GM19452 (cell line): Measurements from ENCODE around the gene PAK4.

Experiments used
- ATAC-seq: cut with Tn5 transposase; IDR thresholded peaks from one replicate; pipeline ENCODE4 v1.9.1; 2021; ENCODE audit not compliant: unreplicated experiment

The PAK4 gene

DNA sequence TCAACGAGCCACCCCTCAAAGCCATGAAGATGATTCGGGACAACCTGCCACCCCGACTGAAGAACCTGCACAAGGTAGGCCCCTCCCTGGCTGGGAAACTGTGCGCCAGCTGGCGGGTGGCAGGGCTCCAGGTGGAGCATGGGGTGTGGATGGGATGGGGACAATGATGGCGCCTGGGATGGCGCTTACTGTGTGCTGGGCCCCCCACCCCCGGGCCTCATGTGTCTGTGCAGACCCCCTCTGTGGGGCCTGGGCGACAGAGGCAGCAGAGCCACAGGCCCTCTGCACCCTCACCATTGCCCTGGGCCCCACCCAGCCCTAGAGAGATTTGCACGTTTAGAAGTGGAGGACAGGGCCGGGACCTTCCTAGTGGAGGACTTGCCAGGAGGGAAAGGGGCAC lies 52.1 kb downstream of the PAK4 start:
- ATAC-seq, result no peak

DNA sequence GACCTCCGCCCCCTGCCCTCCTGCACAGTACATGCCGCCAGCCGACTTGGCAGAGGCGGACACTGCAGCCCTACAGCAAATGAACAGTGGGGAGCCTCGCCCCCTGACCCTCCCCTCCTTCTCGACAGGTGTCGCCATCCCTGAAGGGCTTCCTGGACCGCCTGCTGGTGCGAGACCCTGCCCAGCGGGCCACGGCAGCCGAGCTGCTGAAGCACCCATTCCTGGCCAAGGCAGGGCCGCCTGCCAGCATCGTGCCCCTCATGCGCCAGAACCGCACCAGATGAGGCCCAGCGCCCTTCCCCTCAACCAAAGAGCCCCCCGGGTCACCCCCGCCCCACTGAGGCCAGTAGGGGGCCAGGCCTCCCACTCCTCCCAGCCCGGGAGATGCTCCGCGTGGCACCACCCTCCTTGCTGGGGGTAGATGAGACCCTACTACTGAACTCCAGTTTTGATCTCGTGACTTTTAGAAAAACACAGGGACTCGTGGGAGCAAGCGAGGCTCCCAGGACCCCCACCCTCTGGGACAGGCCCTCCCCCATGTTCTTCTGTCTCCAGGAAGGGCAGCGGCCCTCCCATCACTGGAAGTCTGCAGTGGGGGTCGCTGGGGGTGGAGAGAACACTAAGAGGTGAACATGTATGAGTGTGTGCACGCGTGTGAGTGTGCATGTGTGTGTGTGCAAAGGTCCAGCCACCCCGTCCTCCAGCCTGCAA lies 52.9 kb downstream of the PAK4 start:
- ATAC-seq, result no peak

DNA sequence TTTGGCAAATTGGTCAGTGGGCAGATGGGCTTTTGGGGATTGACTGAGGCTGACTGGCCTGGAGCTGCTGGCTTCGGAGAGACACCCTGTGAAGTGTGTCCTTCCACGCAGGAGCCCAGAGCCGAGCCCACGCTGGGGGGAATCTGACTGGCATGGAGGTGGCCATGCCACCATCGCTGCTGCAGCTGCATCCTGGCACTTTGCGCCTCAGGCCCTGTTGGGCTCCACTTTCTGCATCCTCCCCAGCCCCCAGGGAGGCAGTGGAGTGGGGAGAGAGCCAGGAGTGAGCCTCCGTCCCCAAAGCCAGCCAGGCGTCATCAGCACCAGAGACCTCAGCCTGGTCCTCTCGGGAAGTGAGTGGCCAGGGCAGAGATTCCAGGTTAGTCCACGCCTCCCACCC lies 54.2 kb downstream of the PAK4 start:
- ATAC-seq, result no peak

DNA sequence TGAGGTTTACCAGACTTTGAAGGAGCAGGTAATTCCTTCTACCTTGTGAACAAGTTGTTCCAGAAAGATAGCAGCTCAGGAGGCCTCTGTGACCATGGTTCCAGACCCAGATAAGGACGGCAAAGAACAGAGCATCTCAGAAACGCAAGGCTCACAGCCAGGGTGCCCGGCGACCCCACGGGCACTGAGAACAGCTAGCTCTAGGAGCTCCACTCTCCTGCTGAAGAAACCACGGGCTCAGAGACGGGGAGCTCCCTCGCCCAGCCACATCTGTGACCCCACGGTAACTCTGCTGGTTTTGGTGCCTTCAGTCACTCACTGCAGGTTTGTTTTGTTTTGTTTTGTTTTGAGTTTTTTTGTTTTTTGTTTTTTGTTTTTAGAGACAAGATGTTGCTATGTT lies 55.2 kb downstream of the PAK4 start:
- no peak for ATAC-seq

DNA sequence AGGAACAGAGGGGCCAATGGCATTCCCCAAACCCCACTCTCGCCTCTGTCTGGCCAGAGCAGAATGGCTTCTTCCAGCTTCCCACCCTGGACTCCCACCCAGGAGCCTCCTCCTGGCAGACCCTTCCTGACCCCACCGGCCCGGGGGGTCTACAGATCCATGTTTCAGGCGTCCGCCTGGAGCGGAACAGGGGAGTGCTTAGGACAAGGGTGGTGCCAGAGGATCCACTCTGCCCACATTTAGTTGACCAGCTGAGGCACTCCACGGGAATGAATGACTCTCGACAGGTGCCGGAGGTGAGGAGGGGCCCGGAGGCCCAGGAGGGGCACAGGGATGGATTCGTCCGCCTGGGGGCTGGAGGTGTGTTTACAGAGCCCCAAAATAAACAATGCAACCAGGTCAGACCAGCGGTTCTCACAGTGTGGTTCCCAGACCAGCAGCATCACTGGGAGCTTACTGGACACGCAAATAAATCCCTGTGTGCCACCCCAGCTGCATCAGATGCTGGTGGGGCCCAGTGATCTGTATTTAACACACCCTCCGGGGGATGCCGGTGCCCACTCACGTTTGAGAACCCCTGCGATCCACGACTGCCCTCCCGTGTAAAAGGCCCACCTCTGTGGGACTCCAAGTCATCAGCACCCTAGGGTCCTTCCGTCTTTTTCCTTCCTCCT lies 56.1 kb downstream of the PAK4 start:
- no peak for ATAC-seq

DNA sequence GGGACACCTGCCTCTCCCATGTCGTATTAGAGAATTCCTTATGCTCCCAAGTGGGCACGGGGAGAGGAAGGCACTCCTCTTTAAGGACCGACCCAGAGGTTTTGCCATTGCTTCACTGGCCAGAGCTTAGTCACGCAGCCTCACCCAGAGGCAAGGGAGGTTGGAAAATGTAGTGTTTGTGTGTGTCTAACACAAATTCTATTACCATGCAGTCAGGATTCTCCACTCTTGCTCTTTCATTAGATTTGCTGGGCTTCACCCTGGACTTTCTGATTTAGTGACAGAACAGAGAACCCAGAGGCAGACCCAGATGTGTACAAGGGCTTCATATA lies 56.6 kb downstream of the PAK4 start:
- no peak for ATAC-seq

DNA sequence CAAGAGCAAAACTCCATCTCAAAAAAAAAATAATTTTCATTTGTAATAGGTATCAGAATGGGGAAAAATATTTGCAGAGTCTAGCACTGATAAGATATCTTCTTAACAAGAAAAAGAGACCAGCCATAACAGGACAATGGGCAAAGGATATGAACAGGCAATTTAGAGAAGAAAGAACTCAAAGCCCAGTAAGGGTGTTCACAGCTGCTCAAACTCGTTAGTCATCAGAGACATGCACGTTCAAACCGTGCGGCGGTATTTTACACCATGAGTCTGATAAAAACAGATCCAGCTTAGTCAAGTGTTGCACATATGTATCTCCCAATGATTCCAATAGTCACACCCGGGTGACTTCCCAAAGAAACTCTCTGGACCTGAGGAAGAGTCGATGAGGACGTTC lies 57.5 kb downstream of the PAK4 start:
- no peak for ATAC-seq

DNA sequence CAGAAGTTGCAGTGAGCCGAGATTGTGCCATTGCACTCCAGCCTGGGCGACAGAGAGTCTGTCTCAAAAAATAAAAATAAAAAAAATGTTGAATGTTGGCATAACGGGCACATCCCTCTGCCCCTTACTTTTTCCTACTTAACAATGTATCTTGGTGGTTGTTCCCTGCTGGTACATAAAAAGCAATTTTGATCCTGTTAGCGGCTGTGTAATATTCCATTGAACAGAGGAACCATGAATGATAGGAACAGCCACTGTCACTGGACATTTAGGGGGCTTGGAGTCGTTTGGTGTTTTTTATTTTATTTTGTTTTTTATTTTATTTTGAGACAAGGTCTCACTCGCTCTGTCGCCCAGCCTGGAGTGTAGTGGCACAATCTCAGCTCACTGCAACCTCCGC lies 60.8 kb downstream of the PAK4 start:
- no peak for ATAC-seq

DNA sequence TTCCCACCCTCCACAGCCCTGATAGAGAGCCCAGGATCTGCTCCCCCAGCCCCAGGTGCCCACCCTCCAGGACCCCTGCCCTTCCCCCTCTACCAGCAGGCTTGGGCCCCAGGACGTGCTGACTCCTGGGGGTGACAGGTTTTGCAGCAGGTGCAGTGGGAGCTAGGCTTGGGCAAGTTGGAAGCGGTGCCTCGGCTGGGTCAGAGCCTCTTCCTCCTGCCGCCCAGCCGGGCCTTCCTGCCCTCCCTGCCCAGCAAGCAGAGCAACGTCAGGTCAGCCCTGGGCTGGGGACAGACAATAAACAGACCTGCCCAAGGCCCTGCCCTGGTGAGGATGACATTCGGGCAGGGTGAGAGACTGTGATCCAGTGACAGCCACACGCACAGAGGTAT lies 62.0 kb downstream of the PAK4 start:
- ATAC-seq, result no peak

DNA sequence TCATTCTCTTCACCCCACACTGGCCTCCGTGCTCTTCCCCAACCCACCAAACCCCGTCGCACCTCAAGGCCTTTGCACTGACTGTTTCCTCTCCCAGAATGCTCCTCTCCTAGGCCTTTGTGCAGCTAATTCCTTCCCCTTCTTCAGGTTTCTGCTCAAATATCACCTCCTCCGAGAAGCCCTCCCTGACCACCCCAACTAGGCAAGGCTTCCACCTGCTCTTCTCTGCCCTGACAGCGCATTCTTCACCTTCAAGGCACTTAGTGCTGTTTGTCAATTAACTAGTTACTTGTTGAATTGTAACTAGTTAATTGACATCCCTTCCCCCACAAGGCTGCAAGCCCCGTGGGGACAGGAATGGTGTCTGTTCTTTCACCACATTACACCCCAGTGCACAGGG lies 63.4 kb downstream of the PAK4 start:
- ATAC-seq, result no peak

DNA sequence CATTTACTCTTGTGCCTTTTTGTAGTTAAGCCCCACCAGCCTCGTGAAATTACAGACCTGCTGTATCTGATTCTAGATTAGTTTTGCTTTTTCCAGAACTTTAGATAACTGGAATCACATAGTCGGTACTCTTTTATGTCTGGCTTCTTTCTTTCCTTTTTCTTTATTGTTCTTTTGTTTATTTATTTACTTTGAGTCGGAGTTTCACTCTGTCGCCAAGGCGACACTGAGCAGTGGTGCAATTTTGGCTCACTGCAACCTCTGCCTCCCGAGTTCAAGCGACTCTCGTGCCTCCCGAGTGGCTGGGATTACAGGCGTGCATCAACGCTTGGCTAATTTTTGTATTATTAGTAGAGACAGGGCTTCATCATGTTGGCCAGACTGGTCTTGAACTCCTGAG lies 65.2 kb downstream of the PAK4 start:
- no peak for ATAC-seq

DNA sequence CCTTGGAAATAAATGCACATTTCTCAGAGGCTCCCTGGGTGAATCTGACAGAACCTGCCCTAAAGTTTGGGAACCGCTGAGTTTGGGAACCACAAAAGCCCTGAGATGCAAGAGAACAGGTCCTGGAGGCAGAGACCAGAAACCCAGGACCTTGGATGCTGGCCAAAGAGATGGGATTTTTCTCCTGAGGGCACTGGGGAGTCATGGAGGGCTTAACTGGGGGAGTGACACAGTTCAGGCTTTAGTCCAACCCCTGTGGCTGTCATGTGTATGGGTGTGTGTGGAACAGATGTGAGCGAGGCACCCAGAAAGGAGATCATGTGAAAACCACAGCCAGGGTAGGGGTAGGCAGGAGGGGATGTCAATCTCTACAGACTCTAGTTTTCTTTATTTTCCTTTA lies 67.3 kb downstream of the PAK4 start:
- ATAC-seq, result no peak

DNA sequence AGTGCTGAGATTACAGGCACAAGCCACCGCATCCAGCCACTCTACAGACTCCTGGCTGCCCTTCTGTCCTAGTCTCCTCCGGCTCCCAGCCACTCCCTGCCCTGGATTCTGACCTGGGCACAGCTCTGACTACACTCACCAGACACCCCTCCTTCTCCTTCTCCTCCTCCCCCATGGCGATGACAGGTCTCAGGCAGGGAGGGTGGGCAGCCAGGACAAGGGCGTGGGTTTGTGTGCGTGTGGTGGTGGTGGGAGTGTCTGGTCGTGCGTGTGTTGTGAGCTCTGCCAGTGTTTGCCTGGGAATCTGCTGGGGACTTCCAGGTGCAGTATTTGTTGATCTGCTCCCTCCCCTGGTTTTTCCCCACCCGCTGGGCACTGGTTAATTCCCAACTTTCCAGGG lies 68.2 kb downstream of the PAK4 start:
- ATAC-seq, result no peak

DNA sequence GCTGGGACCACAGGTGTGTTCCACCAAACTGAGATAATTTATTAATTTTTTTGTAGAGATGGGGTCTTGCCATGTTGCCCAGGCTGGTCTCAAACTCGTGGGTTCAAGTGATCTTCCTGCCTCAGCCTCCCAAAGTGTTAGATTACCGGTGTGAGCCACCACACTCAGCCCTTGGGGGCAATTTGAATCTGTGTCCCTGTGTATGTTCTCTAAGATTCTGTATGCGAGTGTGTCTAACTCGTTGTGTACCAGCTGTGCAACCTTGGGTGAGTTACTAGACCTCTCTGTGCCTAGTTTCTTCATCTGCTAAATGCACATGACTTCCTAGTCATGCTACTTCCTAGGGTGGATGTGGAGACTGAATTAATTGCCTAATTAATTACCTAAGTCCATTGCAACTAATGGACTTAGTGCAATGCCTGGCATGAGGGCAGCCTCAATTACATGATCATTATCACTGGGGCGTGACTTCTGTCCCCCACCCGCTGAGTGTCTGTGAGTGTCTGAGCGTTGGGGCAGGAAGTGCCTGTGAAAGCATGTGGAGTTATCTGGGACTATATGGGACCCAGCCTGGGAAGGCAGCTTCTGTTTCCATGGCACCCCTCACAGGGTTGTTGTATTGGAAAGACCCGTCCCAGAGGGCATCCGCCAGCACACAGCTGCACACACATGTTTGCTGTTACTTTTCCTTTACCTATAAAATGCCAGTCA lies 69.4 kb downstream of the PAK4 start:
- ATAC-seq, result no peak

DNA sequence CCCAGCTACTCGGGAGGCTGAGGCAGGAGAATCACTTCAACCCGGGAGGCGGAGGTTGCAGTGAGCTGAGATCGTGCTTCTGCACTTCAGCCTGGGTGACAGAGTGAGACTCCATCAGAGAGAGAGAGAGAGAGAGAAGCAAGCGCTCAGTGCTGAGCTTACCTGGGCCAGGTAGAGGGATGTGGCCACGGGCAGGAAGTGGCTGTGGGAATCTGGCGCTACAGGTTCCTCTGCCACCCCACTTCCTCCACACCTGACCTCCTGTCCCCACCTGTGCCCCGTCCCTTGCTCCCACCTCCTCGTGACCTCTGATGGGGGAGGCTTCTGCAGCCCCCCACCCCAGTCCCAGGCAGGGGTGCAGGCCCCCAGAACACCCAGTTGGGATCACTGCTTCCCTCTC lies 70.2 kb downstream of the PAK4 start:
- ATAC-seq, result no peak

DNA sequence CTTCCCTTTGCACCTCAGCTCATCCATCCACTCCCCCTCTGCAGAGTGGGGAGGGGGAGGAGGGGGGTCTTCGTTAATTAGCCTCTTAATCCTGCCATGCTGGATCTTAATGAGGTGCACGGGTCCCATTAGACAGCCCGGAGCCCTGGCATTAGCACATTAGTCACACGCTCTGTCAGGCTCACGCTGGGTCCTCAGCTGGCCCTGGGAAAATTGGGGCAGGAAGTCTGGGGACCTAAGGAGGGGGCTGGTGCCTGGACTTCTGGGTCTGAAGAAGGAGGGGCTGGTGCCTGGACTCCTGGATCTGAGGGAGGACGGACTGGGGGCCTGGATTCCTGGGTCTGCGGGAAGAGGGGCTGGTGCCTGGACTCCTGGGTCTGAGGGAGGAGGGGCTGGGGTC lies 70.7 kb downstream of the PAK4 start:
- ATAC-seq, result no peak

DNA sequence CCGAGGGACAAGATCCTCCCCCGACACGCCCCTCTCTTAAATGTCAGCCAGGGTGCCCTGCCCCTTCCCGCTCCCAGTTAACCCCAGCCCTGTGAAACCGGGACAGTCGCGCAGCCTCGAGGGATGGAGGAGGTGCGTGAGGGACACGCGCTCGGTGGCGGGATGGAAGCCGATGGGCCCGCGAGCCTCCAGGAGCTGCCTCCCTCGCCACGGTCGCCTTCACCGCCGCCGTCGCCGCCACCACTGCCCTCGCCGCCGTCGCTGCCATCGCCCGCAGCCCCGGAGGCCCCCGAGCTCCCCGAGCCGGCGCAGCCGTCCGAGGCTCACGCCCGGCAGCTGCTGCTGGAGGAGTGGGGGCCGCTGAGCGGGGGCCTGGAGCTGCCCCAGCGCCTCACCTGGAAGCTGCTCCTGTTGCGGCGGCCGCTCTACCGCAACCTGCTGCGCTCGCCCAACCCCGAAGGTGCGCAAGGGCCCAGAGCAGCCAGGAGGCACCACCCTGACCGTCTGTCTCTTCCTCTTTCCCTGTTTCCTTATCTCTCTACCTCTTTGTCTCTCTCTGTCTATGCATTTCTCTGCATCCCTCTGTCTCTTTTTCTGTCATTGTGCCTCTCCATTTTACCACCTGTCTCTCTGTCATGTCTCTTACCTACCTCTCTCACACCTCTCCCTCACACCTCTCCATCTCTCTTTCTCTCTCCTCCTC lies 71.4 kb downstream of the PAK4 start, which contains the start of gene NCCRP1:
Gene NCCRP1, plus strand, starts transcription at position 105 of the 703 bp plus-strand sequence. Its CDS starts 19 bp downstream, at position 124.
- no peak for ATAC-seq

DNA sequence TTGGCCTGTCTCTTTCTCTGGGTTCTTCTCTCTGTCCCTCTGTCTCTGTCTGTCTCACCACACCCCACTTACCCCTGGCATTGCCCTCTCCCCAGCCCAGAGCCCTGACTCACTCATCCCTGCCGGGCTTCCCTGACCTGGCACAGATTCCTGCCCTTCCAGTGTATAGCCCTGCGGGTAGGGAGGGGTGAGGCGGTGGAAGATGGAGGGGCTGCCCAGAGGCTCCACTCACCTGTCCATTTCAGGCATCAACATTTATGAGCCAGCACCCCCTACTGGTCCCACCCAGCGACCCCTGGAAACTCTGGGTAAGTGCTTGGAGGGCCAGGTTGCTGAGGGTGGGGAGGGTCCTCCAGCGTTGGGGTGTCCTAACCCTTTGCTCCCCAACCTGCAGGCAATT lies 72.2 kb downstream of the PAK4 start:
- ATAC-seq, result no peak

DNA sequence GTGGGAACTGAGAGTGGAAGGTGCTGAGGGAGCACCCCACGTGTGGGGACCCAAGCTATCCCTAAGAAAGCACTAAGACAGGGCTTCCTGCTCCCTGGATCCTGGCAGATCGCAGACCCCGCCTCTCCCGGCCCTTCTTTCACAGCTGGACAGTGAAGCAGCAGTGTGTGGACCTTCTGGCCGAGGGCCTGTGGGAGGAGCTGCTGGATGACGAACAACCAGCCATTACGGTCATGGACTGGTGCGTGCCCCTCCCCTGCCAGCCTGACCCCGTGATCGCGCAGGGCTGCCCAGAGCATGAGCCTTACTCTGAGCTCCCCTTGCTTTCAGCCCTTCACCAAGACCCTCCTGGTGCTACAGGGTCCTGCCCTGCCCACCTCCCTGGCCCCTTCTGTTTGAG lies 73.4 kb downstream of the PAK4 start:
- ATAC-seq, result no peak

DNA sequence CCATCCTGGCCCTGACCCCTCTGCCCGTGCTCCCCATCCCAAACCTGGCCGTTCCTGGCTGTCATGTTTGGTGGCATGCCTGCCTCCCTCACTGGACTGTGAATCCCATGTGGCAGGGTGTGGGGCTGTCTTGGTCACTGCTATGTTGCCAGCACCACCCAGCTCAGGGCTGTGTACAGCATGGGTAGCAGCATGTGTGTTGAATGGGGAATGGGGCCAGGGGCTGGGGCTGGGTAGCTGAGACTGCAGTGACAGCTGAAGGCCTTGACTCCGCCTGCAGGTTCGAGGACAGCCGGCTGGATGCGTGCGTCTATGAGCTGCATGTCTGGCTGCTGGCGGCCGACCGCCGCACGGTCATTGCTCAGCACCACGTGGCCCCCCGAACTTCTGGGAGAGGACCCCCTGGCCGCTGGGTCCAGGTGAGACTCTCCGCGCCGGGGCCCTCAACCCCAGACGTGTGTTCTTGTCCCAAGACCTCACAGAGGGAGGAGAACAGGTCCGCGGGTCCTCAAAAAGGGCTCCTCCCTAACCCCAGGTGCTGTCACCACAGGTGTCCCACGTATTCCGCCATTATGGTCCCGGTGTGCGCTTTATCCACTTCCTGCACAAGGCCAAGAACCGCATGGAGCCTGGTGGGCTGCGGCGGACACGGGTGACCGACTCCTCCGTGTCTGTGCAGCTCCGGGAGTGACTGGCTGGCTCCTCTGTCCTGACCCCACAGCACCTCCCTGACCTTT lies 74.6 kb downstream of the PAK4 start:
- ATAC-seq, result no peak

DNA sequence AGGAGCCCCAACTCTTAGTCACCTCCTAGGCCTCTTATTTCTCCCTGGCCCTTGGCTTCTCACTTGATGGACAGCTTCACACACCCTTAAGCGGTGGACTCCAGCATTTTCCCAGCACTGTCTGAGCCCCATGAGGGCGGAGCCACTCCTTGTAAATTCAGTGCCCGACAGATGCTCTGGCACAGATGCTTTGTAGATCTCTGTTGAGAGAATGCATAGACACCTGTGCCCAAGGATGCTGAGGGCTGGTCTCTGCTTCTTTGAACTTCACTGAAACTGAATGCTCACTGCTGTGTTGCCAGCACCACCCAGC lies 75.2 kb downstream of the PAK4 start:
- no peak for ATAC-seq
